GM18505 (cell line): ENCODE results near the gene KRT82.

ENCODE experiments used
- ATAC-seq: cut with Tn5 transposase; IDR thresholded peaks from one replicate; pipeline ENCODE4 v1.9.1; 2021; ENCODE audit not compliant: unreplicated experiment
- POLR2A ChIP-seq: IDR thresholded peaks from 4 replicates; pipeline ENCODE4 v1.6.1; 2011; ENCODE audit warnings: borderline replicate concordance; ENCODE audit not compliant: insufficient read depth, insufficient read length; ENCODE audit errors: extremely low read depth

The KRT82 gene

GRCh38 chr12:52440821-52441319 lies 34.7 kb upstream of the KRT82 start:
- ATAC-seq, result no peak
- TF ChIP-seq POLR2A, result no peak

GRCh38 chr12:52439845-52440244 lies 33.7 kb upstream of the KRT82 start:
- ATAC-seq, result no peak
- TF ChIP-seq POLR2A, result no peak

GRCh38 chr12:52439420-52439819 lies 33.3 kb upstream of the KRT82 start:
- ATAC-seq, result no peak
- no peak for TF ChIP-seq POLR2A

- no peak for TF ChIP-seq POLR2A
- no peak for ATAC-seq
Measured at GRCh38 chr12:52438305-52439301, 32.5 kb upstream of the KRT82 start.

- TF ChIP-seq POLR2A, result no peak
- no peak for ATAC-seq
Measured at GRCh38 chr12:52437508-52437907, 31.4 kb upstream of the KRT82 start.

- no peak for TF ChIP-seq POLR2A
- no peak for ATAC-seq
Measured at GRCh38 chr12:52436828-52437474, 30.8 kb upstream of the KRT82 start.

- no peak for TF ChIP-seq POLR2A
- ATAC-seq, result no peak
Measured at GRCh38 chr12:52436000-52436827, 30.1 kb upstream of the KRT82 start.

GRCh38 chr12:52435659-52435999 lies 29.5 kb upstream of the KRT82 start:
- TF ChIP-seq POLR2A, result no peak

GRCh38 chr12:52434760-52435530 lies 28.8 kb upstream of the KRT82 start:
- no peak for ATAC-seq
- TF ChIP-seq POLR2A, result no peak

More at GRCh38 chr12:52435659-52435999, 29.5 kb upstream of the KRT82 start:
- no peak for ATAC-seq

GRCh38 chr12:52434081-52434733 lies 28.1 kb upstream of the KRT82 start, which contains the start of gene KRT75:
Gene KRT75 (minus strand): TSS chr12:52434371. CDS start chr12:52434304, 67 bp downstream.
- ATAC-seq, result no peak
- TF ChIP-seq POLR2A, result no peak

- TF ChIP-seq POLR2A, result no peak
- ATAC-seq, result no peak
Measured at GRCh38 chr12:52433501-52434080, 27.5 kb upstream of the KRT82 start.
